NOMO-1 treated with dmso at 0.1 percent for 144 hours (cell line): ENCODE results near the gene S100A10.

ENCODE experiments used
- DNase-seq: peaks from one replicate; lab custom pipeline; 2025; ENCODE audit not compliant: unreplicated experiment; lab: John Stamatoyannopoulos, UW

Gene S100A10

DNA sequence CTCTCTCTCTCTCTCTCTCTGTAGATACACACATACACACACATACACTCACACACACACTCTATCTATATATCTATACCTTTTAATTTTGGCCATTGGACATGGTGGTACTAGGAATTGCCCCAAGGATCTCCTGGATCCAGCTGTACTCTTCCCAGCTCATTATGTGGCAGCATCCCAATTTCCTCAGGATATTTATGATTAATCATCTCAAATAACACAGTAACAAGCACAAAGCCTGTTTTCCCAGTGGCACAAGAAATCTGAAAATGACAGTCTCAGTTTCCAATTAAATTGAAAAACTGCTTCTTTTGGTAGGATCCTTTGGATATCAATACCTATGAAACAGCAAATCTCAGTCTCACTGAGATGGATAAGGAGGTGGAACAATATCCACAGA lies 27.6 kb downstream of the S100A10 start:
- no peak for DNase-seq

DNA sequence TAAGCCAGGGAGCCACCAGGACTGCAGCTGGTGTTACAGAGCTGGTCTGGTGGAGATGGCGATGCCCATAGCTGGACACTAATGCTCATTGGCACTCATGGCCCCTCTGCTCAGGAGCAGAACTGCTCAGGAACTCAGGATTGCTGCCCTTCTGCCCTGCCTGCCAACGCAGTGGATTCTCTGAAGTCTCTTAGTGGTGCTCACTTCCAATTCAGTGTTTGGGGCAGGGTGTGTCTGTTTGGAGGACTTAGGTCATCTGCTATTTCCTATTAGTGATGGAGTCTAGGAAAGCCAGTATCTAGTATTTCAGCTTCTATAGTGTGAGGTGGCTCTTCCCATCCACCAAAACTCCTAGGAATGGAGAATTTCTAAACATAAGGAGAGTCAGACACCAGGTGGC lies 29.1 kb downstream of the S100A10 start:
- DNase-seq = no peak

DNA sequence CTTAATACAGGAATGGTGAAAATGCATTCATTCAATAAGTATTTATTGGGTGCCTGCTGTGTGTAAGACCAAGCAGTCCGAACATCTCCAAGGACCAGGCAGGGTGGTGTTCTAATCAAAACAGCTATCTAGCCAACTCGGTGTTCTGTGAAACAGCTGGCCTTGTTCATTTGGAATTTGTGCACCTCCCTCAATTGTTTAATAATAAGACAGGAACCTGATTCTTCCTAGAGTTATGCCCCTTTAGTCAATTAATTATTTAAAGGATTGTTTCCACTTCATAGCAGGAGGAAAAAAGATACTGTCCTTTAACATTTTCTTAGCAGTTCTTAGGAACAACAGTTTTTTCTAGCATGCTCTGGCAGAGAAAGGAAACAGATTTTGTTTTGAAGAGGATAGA lies 30.4 kb downstream of the S100A10 start:
- DNase-seq = no peak

DNA sequence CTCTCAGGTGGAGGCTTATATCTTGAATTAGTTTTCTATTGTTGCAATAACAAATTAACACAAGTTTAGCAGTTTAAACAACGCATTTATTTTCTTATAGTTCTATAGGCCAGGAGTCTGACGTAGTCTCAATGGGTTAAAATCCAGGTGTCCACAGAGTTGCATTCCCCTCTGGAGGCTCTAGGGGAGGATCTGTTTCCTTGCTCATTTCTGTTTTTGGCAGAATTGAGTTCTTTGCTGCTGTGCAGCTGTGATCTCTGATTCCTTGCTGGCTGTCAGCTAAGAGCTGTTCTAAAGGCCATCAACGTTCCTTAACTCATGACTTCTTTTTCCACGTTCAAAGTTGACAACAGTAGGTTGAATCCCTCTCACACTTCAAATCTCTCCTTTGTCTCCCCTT lies 31.8 kb downstream of the S100A10 start:
- DNase-seq = no peak

DNA sequence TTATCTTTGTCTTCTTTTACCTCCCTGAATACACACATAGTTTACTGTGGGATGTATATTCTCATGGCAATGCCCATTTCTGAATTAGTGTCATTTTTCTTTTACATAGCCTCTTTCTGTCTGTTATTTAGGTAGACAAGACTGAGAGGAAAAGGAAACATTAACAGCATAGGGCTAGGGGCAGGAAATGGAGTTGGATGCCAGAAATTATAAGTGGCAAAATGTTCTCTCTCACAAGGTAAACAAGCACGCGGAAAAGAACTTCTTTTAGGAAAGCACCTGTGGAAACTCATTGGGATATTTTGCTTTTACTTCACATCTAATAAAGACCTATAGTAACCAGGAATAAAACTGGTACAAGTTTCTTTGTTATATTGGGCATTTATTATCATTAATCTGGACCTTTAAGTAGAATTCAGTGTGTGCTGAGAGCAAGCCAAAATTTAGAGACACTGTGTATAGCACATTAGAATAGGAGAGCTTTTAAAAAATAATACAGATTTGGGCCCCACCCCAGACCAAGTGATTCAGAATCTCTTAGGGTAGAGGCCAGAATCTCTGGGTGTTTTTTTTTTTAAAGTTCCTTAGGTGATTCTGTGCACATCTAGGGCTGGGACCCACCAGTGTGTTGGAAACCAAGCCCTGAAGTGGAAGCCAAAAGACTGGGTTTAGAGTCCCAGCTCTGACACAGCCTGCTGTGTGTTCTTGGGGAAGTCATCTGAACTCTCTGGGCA lies 32.7 kb downstream of the S100A10 start:
- DNase-seq = no peak

DNA sequence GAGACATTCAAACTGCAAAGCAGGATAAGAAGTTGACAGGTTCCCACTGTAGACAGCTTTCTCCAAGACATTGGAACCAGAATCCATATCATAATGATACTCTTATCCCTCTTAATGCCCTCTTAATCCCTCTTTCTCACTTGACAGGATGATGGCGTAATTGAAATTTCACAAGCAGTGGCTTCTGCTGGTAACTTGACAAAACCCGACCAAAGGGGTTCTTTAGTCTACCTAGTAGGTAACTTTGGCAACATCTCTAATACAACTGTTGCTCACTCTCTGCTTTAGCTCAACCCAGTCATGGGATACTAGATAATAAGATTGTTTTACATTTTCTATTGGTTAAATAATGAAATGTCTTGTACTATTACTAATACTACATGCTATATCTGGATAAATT lies 34.7 kb downstream of the S100A10 start:
- DNase-seq = peak; percentile 11

DNA sequence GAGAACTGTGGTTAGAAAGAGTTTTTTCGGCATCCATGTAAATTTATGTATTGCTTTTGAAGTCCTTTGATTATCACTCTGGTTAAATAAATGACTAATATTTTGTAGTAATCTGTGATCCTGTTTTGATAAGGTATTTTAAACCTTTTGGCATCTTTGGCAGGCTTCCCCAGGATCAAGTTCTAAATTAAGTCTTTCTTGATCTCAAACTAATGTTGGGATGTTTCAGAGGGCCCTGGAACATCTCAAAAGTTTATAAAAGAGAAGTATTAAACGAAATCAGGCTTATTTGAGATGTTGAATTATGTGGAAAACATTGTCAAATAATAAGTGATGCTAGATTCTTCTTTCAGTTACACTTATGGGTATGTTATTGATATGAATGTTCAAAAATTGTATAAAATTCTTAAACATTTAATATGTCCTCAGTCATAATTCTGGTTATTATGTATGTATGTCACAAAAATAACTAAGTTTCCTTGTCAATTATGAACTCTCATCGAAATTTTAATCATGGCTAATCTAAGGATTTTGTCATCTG lies 36.6 kb downstream of the S100A10 start:
- no peak for DNase-seq

DNA sequence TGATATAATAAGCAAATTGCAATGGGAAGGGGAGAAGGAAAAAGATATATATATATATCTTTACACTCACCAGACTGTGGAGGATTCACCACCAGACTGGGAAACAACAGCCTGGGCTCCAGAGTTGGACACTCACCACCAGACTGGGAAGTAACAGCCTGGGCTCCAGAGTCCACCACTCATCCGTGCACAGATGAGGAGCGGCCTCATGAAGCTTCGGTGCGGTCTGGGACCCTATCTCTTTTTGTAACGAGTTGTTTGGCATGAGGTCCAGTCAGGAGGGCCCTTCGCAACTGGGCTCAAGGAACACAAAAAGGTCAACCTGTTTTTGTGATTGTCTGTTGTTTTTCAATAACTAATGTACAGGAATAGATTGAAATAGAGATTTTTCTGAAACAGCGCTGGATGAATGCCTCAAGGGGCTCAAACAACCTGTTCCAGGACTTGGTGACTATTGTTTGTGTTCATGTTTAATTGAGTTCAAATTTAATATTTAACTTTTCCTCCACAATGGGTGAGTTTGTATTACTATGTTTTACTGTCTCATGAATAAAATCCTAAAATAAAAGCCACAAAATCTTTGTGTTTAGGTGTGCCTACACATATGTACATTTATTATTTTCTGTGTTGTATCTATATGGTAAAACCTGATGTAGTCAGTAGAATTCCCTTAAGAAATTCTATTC lies 40.1 kb downstream of the S100A10 start:
- no peak for DNase-seq

DNA sequence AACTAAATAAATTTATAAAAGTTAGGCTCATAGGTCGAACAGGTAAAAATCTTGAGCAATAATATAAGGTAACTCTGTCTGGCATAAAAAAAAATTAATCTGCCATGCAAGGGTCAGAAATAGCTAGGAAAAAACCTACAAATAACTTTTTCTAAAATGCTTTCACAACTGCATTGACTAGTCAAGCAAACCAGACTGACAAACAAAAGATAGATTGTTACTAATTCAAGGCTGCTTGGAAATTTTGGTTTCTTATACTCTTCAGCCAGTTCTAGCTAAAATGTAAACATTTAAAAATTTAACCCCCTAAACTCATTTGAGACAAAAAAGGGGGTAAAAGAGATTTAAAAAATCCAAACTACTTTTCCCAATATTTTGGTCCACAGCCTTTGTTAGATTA lies 40.8 kb downstream of the S100A10 start:
- no peak for DNase-seq

DNA sequence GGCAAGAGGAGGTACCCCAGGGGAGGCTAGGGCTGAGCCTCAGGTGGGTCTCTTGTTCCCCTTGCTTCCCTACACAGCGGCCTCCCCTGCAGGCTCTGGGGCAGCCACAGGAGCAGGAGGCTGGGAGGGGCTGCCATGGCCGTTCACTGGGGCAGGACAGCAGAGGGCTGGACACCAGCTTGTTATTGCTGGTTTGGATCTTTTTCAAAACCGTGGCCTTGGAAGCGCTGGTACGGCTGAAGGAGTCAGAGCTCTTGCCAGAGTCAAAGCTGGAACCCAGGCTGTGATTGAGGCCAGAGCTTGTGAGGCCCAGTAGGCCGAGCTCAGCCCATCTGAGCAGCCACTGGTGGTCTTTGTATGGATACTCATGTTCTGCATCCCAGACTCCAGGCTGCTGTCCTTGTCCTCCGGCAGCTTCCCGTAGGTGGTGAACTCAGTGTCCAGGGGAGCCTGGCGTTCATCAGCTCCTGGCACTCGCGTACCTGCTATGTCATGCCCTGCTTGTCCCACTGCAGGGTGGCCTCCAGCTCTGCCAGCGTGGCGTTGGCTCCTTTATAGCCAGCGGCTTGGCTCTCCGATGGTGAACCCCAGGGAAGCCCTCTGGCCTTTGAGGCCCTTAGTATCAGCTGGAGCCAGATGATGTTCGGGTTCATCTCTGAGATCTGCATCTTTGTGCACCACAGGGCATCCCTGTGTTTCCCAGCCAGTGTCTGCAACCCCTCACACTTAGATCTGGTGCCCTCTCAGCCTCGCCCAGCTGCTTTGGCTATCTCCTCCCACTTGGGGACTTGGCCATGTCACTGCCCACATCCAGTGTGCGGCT lies 44.1 kb downstream of the S100A10 start:
- no peak for DNase-seq

DNA sequence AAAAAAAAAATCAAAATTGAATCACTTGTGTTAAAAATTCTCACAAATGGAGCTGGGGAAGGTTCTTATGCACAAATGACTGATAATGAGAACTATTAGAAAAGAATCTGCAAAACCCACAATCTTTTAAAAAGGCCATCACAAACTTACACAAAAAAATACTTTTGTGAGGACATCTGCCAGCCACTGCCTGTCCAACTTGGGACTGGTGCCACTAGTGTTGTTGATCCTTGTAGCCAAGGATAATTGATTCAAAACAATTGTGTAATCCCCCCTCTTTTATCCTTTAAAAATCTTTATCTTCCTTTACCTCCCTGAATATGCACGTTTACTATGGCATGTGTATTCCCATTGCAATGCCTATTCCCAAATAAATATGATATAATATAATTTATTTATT lies 45.2 kb downstream of the S100A10 start:
- DNase-seq = no peak

DNA sequence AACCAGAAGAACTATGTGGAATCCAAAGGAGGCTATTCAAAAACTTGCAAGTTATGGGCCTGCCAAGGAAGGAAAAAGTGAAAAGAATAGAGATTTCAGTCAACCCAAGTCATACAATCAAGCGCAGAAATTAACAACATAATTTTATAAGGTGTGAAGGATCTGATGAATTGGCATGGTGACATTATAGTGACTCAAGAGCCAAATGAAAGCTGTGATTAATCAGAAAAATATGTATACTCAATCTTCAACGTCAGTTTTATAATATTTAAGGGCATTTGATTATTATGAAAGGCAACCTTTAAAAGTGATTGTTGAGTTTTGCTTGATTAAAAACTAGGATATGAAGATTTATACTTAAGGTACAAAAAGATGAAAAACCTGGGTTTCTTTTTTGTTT lies 46.5 kb downstream of the S100A10 start:
- no peak for DNase-seq

DNA sequence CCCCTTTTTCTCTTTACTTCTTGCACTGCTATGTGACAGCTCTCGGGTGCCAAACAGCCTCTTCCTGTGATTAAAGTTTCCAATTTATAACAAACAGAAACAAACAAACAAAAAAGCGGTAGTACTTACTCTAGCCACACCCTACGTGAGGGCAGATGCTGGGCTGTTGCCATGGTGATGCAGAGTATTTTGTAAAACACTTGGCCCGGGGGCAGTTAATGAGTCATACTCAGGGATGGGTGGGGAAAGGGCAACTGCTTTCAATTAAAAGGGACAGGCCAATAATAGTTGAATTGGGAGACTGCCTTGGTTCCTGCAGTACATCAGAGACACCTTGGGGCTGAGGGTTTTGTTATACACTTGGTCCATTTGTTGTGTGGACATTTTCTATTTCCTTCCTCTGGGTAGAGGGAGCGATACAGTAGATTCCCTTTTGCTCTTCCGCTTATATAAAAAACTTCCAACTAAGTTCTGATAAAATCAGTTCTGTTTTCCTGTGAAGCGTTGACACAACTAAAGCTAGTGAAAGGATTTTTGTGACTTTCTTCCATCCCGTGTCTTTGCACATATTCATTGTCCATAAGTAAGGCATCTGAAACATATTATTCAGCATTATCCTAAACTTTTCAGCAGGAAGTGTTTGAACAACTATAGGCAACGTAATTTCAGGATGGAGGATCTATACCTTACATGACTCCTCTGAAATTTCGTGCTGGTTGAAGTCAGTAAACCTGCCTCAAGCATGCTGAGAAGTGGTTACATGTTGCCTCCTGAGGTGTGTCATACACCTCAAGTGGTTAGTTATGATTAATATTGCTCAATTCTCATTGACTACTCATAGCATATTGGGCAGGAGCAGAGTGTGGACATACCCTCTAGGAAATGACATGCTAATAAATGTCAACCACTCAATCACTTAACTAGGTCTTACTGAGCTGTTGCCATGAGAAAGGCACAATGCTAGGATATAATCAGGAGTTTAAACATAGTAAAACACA lies 47.6 kb downstream of the S100A10 start:
- DNase-seq = peak; percentile 96

DNA sequence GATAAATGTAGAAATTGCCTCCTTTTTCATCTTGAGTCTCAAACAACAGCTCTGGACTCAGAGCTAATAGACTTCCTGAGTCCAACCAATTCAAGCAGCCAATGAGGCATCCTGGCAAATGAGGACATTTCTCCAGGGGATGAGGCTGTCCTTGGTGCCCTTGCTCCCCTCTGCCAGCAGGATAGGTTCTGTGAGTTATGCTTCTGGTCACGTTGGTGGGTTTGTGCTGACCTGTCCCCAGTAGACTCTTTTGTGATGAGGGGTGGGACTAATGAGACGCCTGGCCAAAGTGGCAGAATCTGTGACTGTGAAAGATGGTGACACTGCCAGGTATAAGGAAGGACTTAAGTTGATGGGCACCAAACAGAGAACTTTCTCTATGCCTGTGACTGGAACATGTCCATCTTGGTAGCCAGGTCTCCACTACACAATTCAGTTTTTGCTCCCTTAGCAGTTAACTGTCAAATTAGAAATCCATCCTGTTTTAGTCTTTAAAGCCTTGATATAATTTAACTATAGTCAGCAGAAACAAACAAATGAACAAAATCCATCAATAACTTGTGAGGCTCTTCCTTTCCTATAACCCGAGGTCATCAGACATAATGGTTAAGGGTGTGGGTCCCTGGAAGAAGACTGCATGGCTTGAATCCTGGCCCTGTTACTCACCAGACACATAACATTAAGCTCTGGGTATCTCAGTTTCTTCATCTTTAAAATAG lies 48.6 kb downstream of the S100A10 start:
- no peak for DNase-seq

DNA sequence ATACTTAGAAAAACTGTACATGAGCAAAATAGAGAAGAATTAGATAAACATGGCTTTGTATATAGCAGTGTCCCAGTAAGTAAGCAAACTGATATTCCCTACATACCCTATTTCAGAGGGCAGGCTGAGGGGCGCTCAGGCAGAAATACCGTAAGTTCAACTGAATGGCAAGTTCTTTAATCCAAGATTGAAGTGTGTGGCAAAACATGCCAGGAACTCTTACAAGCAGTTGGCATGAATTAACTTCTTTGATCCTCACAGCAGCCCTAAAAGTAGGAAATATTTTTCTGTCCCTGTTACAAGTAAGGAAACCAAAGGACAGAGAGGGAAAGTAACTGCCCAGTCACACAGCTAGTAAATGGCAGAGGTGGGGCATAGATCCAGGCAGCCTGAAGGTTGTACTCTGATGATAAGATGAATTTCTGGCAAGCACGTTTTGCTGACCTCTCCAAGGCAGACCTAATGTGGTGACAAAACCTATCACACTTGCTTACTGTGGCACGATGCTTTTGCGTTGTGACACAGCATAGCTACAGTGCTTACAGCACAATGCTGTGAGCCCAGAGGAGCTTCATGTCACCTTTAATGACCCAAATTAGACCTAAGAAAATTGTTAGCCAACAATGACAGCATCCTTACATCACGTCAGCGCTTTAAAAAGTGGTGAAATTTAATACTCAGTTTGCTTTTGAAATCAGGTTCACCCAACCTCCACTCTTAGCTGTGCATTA lies 49.4 kb downstream of the S100A10 start:
- DNase-seq = peak; percentile 20

DNA sequence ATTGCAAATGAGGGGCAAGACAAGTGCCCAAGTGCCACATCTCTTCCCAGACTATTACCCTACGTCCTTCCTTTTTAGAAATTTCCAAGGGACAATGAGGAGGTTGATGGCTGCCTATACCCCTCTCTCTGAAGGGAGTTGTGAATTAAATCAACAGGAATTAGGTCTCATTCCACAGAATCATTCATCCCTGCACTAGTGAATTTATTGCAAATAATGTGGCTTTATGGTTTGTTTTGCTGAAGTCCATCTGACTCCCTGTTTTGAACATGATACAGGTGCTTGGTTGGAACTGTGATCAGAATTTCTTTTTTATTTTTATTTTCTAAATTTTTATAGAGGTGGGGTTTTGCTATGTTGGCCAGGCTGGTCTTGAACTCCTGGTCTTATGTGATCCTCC lies 50.1 kb downstream of the S100A10 start:
- DNase-seq = no peak

DNA sequence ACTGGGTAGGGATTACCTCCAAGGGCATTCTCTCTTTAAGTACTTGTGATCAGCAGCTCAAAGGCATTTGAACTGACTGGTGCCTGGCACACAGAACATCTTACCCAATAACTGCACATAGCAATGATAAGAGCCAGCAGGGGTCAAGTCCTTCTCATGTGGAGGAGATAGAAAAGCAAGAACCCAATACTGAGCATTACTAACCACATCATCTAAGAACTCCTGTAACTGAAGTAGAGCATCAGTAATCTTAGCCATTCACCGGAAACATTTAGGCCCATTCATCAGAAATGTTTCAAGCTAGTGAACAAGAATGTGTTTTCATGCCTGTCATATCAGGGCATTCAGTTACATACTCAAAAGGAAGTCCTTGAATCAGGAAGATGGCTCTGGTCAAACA lies 50.8 kb downstream of the S100A10 start:
- no peak for DNase-seq

DNA sequence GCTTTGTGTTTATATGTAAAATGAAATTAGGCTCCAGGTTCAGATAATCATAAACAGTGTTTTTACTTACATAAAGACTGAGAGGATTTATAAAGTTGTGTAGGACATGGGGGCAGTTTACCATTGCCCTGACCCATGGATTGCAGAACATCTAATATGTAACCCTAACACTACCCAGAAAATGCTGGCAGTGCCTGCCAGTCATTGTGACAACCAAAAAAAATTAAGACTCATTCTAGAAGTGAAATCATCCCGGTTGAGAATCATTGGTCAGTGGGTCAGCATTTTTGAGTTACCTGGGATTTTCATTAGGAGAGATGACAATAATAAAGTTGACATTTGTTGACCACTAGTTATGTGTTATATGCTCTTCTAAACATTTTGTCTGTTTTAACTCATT lies 53.1 kb downstream of the S100A10 start:
- DNase-seq = no peak

DNA sequence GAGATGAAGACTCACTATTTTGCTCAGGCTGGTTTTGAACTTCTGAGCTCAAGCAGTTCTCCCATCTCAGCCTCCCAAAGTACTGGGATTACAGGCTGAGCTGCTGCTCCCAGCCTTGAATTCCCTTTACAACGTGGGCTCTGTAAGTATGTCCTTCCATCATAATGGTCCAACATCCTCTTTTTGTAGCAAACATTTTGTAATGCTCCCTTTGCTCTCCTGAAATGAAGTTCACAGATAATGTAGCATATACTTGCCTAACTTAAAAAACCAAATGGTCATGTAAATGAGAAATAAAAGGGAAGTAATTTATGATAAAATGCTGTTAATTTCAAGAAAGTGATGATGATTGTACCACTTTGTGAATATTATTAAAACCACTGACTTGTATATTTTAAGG lies 53.9 kb downstream of the S100A10 start:
- no peak for DNase-seq
